Lower leg skin (tissue), 3 donors: Measurements from ENCODE around the gene PLK4.

ENCODE experiments used
- POLR2A ChIP-seq, 2 donors: fragments of 450-650 bp; IDR thresholded peaks; one replicate each; pipeline ENCODE4 v1.6.1; 2016 to 2017; ENCODE audit warnings: antibody characterized with exemption in 2 of 2, mild to moderate bottlenecking in 1 of 2, moderate library complexity in 1 of 2
- TF ChIP-seq, protein P1 (sequence below), 3 donors: fragments of 450-650 bp; IDR thresholded peaks; one replicate each; pipeline ENCODE4 v1.5.1; 2016; ENCODE audit warnings: antibody characterized with exemption in 3 of 3, mild to moderate bottlenecking in 3 of 3, moderate library complexity in 2 of 3

DNA sequence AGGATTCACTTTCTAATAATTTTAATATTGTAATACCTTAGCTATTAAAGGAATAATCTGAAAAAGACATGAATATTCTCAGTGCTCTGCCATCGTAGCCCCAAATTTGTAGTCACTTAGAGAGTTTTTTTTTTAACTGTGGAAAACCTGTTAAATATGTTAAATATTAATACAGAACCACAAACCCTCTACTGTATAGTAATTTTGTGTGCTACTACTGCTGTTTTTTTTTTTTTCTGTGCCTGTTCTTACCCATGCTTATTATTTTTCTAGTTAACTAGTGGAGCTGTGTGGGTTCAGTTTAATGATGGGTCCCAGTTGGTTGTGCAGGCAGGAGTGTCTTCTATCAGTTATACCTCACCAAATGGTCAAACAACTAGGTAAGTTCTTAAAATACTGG is 15.8 kb downstream of the PLK4 start:
- TF ChIP-seq POLR2A (IDR thresholded peaks at IDR 0.05): no peak
- TF ChIP-seq, protein P1, sequence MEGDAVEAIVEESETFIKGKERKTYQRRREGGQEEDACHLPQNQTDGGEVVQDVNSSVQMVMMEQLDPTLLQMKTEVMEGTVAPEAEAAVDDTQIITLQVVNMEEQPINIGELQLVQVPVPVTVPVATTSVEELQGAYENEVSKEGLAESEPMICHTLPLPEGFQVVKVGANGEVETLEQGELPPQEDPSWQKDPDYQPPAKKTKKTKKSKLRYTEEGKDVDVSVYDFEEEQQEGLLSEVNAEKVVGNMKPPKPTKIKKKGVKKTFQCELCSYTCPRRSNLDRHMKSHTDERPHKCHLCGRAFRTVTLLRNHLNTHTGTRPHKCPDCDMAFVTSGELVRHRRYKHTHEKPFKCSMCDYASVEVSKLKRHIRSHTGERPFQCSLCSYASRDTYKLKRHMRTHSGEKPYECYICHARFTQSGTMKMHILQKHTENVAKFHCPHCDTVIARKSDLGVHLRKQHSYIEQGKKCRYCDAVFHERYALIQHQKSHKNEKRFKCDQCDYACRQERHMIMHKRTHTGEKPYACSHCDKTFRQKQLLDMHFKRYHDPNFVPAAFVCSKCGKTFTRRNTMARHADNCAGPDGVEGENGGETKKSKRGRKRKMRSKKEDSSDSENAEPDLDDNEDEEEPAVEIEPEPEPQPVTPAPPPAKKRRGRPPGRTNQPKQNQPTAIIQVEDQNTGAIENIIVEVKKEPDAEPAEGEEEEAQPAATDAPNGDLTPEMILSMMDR (IDR thresholded peaks at IDR 0.05): no peak
